ENCODE data around the gene GTF2IRD1.

Gene GTF2IRD1

GRCh38 chr7:74482629-74483401 lies 29.1 kb downstream of the GTF2IRD1 start:
- no peak for TF ChIP-seq POLR2AphosphoS5 (IDR thresholded peaks at IDR 0.05; ENCODE audit: low read depth, low read length)

GRCh38 chr7:74483402-74484336 lies 30.0 kb downstream of the GTF2IRD1 start:
- TF ChIP-seq TAF1 (IDR thresholded peaks at IDR 0.05; ENCODE audit: borderline replicate concordance, insufficient read depth, low read length): no peak
- no peak for TF ChIP-seq SIN3A (IDR thresholded peaks at IDR 0.05; ENCODE audit: borderline replicate concordance, insufficient read depth, low read length)
- no peak for TF ChIP-seq FOXP2 (optimal IDR thresholded peaks at IDR 0.05; ENCODE audit: borderline replicate concordance, extremely low read depth, extremely low read length, insufficient read depth)
- no peak for TF ChIP-seq REST (IDR thresholded peaks at IDR 0.05; ENCODE audit: insufficient read depth in 1 of 2, low read depth in 2 of 2, low read length in 2 of 2)
- no peak for TF ChIP-seq POLR2AphosphoS5 (IDR thresholded peaks at IDR 0.05; ENCODE audit: low read depth, low read length)

- TF ChIP-seq FOXP2 (optimal IDR thresholded peaks at IDR 0.05; ENCODE audit: borderline replicate concordance, extremely low read depth, extremely low read length, insufficient read depth) (no peak), POLR2AphosphoS5 (IDR thresholded peaks at IDR 0.05; ENCODE audit: low read depth, low read length) (no peak), REST (IDR thresholded peaks at IDR 0.05; ENCODE audit: insufficient read depth in 1 of 2, low read depth in 2 of 2, low read length in 2 of 2) (no peak), TAF1 (IDR thresholded peaks at IDR 0.05; ENCODE audit: borderline replicate concordance, insufficient read depth, low read length) (no peak), SIN3A (IDR thresholded peaks at IDR 0.05; ENCODE audit: borderline replicate concordance, insufficient read depth, low read length) (no peak)
Observed at GRCh38 chr7:74485611-74486010, 31.9 kb downstream of the GTF2IRD1 start.

GRCh38 chr7:74489997-74490945 lies 36.6 kb downstream of the GTF2IRD1 start:
- TF ChIP-seq FOXP2 (optimal IDR thresholded peaks at IDR 0.05; ENCODE audit: borderline replicate concordance, extremely low read depth, extremely low read length, insufficient read depth) (no peak), POLR2AphosphoS5 (IDR thresholded peaks at IDR 0.05; ENCODE audit: low read depth, low read length) (no peak), SIN3A (IDR thresholded peaks at IDR 0.05; ENCODE audit: borderline replicate concordance, insufficient read depth, low read length) (no peak), REST (IDR thresholded peaks at IDR 0.05; ENCODE audit: insufficient read depth in 1 of 2, low read depth in 2 of 2, low read length in 2 of 2) (no peak), TAF1 (IDR thresholded peaks at IDR 0.05; ENCODE audit: borderline replicate concordance, insufficient read depth, low read length) (no peak)

- TF ChIP-seq TAF1 (IDR thresholded peaks at IDR 0.05; ENCODE audit: borderline replicate concordance, insufficient read depth, low read length): no peak
- no peak for TF ChIP-seq SIN3A (IDR thresholded peaks at IDR 0.05; ENCODE audit: borderline replicate concordance, insufficient read depth, low read length)
- no peak for TF ChIP-seq REST (IDR thresholded peaks at IDR 0.05; ENCODE audit: insufficient read depth in 1 of 2, low read depth in 2 of 2, low read length in 2 of 2)
- no peak for TF ChIP-seq FOXP2 (optimal IDR thresholded peaks at IDR 0.05; ENCODE audit: borderline replicate concordance, extremely low read depth, extremely low read length, insufficient read depth)
- TF ChIP-seq POLR2AphosphoS5 (IDR thresholded peaks at IDR 0.05; ENCODE audit: low read depth, low read length): no peak
Observed at GRCh38 chr7:74493295-74493694, 39.6 kb downstream of the GTF2IRD1 start.

Data from PFSK-1 (cell line).